K562 (cell line): ENCODE results near the gene DISP1. TPM values are rescaled to one million over a fixed set of nuclear protein-coding genes. Genes with fewer than 3 reads are reported as not detected.

Source experiments
- ATAC-seq: fragments of 200-7000 bp; cut with Tn5 transposase; 3 replicates; pipeline ENCODE4 v1.9.1; 2020; ENCODE audit warnings: moderate library complexity
- BruUV-seq: library from RNA; stranded (reverse); fragments of 400-500 nt; replicated peaks from 2 replicates; lab custom pipeline; 2021; lab: Mats Ljungman, UMichigan
- CTCF ChIA-PET: fragments of 300-600 bp; formaldehyde crosslinking; extraction: SDS; loops from one replicate; lab custom pipeline; 2021; ENCODE audit warnings: low intra/inter-chr PET ratio; lab: Yijun Ruan, JAX
- POLR2A ChIA-PET: fragments of 300-600, 350-650 bp; sonication (Branson Sonifier 250); formaldehyde crosslinking; extraction: SDS; loops from one replicate; lab custom pipeline; 2021; ENCODE audit warnings: antibody characterized with exemption, inconsistent platforms; lab: Yijun Ruan, JAX
- DNase-seq, 4 experiments: peaks; one replicate each; pipeline versions ENCODE4 v3.0.0 to v3.0.0-alpha.2; 2011 to 2018; ENCODE audit warnings: low spot score in 3 of 4, mixed read lengths in 3 of 4; ENCODE audit errors: extremely low read depth in 1 of 4
- FAIRE-seq: peaks from 2 replicates; lab custom pipeline; 2011; peaks lifted over from hg19 to GRCh38; lab: Jason Lieb, UNC
- H2AFZ ChIP-seq: 2 replicates; pipeline ENCODE4 v1.6.0; 2011; ENCODE audit warnings: low read depth, low read length, control low read depth, inconsistent platforms
- H3K27ac ChIP-seq: fragments of 200-600 bp; 3 replicates; pipeline ENCODE4 v1.8.0; 2011; ENCODE audit warnings: low read depth, mild to moderate bottlenecking, control low read depth, inconsistent platforms, low read length, moderate library complexity, mixed read lengths; ENCODE audit errors: extremely low read depth
- H3K27me3 ChIP-seq, 2 experiments: fragments of 300-600 bp in 1 of 2; 2 replicates in 1 of 2; 3 replicates in 1 of 2; pipeline versions ENCODE4 v1.6.0 to v1.8.0; 2011; ENCODE audit warnings: inconsistent platforms in 2 of 2, low read length in 2 of 2, mild to moderate bottlenecking in 1 of 2, mixed read lengths in 1 of 2, moderate library complexity in 1 of 2; ENCODE audit not compliant: control insufficient read depth in 2 of 2, insufficient read depth in 2 of 2
- H3K36me3 ChIP-seq: fragments of 300-600 bp; 3 replicates; pipeline ENCODE4 v1.8.0; 2011; ENCODE audit warnings: mild to moderate bottlenecking, low read length, inconsistent platforms; ENCODE audit not compliant: control insufficient read depth, insufficient read depth
- H3K4me1 ChIP-seq, 2 experiments: fragments of 200-600 bp in 1 of 2; replicated peaks in 1 of 2; 2 replicates in 1 of 2; 3 replicates in 1 of 2; pipeline versions ENCODE4 v1.5.1 to v1.8.0; 2011; ENCODE audit warnings: inconsistent platforms in 2 of 2, low read length in 2 of 2, mild to moderate bottlenecking in 1 of 2, mixed read lengths in 1 of 2, moderate library complexity in 1 of 2; ENCODE audit not compliant: control insufficient read depth in 2 of 2, insufficient read depth in 2 of 2
- H3K4me2 ChIP-seq: 2 replicates; pipeline ENCODE4 v1.6.1; 2011; ENCODE audit warnings: low read length, control low read depth, inconsistent platforms, mixed read lengths; ENCODE audit not compliant: insufficient read depth
- H3K4me3 ChIP-seq: fragments of 200-600 bp; sonication (generic), shearing (Covaris generic); 2 replicates; pipeline ENCODE4 v1.5.1; 2016; ENCODE audit warnings: control low read depth, inconsistent platforms
- H3K79me2 ChIP-seq: fragments of 200-600 bp; 3 replicates; pipeline ENCODE4 v1.8.0; 2011; ENCODE audit warnings: low read length, inconsistent platforms; ENCODE audit not compliant: control insufficient read depth, insufficient read depth
- H3K9ac ChIP-seq, 2 experiments: 2 replicates each; pipeline versions ENCODE4 v1.6.0 to v1.6.1; 2011; ENCODE audit warnings: low read depth in 2 of 2, low read length in 2 of 2, control low read depth in 1 of 2, inconsistent platforms in 1 of 2, mild to moderate bottlenecking in 1 of 2, mixed read lengths in 1 of 2; ENCODE audit not compliant: insufficient read depth in 1 of 2
- H3K9me1 ChIP-seq: one replicate; pipeline ENCODE4 v1.6.0; 2011; ENCODE audit warnings: inconsistent platforms, mild to moderate bottlenecking, low read length, moderate library complexity; ENCODE audit not compliant: control insufficient read depth, insufficient read depth
- H3K9me3 ChIP-seq: replicated peaks from 2 replicates; pipeline ENCODE4 v1.5.1; 2011; ENCODE audit warnings: low read depth, low read length, inconsistent platforms; ENCODE audit not compliant: control insufficient read depth, insufficient read depth
- H4K20me1 ChIP-seq: replicated peaks from 2 replicates; pipeline ENCODE4 v1.6.1; 2011; ENCODE audit warnings: low read length, inconsistent platforms, mixed read lengths; ENCODE audit not compliant: control insufficient read depth, insufficient read depth
- BCLAF1 ChIP-seq, 2 experiments: fragments of 450-650 bp in 1 of 2; IDR thresholded peaks; 2 replicates each; pipeline ENCODE4 v1.6.1; 2011 to 2017; ENCODE audit warnings: low read depth in 2 of 2, antibody characterized with exemption in 1 of 2, borderline replicate concordance in 1 of 2, low read length in 1 of 2, mild to moderate bottlenecking in 1 of 2, mixed read lengths in 1 of 2; ENCODE audit not compliant: control insufficient read depth in 1 of 2
- TFE3 ChIP-seq: fragments of 450-650 bp; formaldehyde crosslinking; IDR thresholded peaks from 2 replicates; pipeline ENCODE4 v1.4.0; 2020; ENCODE audit warnings: mild to moderate bottlenecking, mixed read lengths
- in situ Hi-C: fragments of 300-500 bp; cut with MboI; formaldehyde crosslinking; loops from 4 replicates; pipeline ENCODE4 v1.15.0; 2018; ENCODE audit warnings: inconsistent platforms, mixed read lengths
- intact Hi-C: fragments of 100-400 bp; cut with micrococcal nuclease; formaldehyde crosslinking; loops from 2 replicates; pipeline ENCODE4 v1.14.2; 2022
- polyA plus RNA-seq, 8 experiments: library from polyadenylated mRNA; depleted of rRNA in 4 of 8; stranded (reverse) in 5 of 8; unstranded in 3 of 8; fragments of >200 nt; fragmentation: Nextera tagmentation in 2 of 8; fragmentation: Illumina TruSeq in 1 of 8; extraction: Ambion mirVana in 2 of 8; extraction: Trizol in 1 of 8; gene quantifications; 2 replicates each; pipeline versions ENCODE4 v1.2.1 to v1.2.3, GENCODE V29; 2011 to 2014; ENCODE audit warnings: inconsistent platforms in 1 of 8, missing spikeins in 1 of 8
- total RNA-seq, 7 experiments: library from RNA; depleted of rRNA in 6 of 7; stranded (reverse); fragments of >200 nt in 6 of 7; fragmentation: Illumina TruSeq in 2 of 7; extraction: Trizol in 2 of 7; gene quantifications; 2 replicates each; pipeline versions ENCODE4 v1.2.1 to v1.2.3, GENCODE V29; 2011 to 2021; ENCODE audit warnings: low replicate concordance in 1 of 7

Gene DISP1
- total and polyA plus RNA-seq, 9 of the 15 experiments (the other 6 are each of a cell fraction or from before 2014, with no cell fraction given): 0.02 to 0.35 (median 0.04) TPM; not detected in 2

- intact Hi-C loops (no loop called here), in situ Hi-C loops (no loop called here)
- no peak for FAIRE-seq
These were observed 15.0 kb downstream of the DISP1 start for GRCh38 chr1:222829868-222830267.

More at GRCh38 chr1:222829868-222830267, 15.0 kb downstream of the DISP1 start:
- H4K20me1 ChIP-seq: no peaks in the 10 kb centered on the region
- no peak overlapping the region for H3K9ac ChIP-seq
- no peak for ATAC-seq
- H3K4me3 ChIP-seq: no peak overlapping the region
- H3K9me1 ChIP-seq: no peaks in the 10 kb centered on the region
- H3K27ac ChIP-seq: no peak overlapping the region
- peak; percentile 81 for TF ChIP-seq TFE3
- TF ChIP-seq BCLAF1 (IDR thresholded peaks at IDR 0.05; ENCODE audit: borderline replicate concordance in 1 of 2, control insufficient read depth in 1 of 2, low read depth in 2 of 2, low read length in 1 of 2): no peak
- TF ChIP-seq, all 486 proteins: peak for 1
- ChIA-PET CTCF (no interaction called here), POLR2A (no interaction called here)
- Histone ChIP-seq H2AFZ (no peak overlapping the region), H3K9me3 (no peaks in the 10 kb centered on the region), H3K27me3 (0 out of 5 replicates have a peak, but pooled peaks cover 0 to 3% of the 10 kb centered on the region in 2 experiments), H3K79me2 (no peaks in the 10 kb centered on the region), H3K4me1 (no peaks in the 10 kb centered on the region), H3K36me3 (no peaks in the 10 kb centered on the region), H3K4me2 (no peak overlapping the region)
- no peak for DNase-seq
- BruUV-seq: no TSS peak
